ENCODE results near the gene L1CAM. TPM values are rescaled to one million over a fixed set of nuclear protein-coding genes. Genes with fewer than 3 reads are reported as not detected.

The L1CAM gene
- total RNA-seq, 3 donors from 2014 or later: 0.29 to 1.8 (median 0.66) TPM

GRCh38 chrX:153887385-153887784 lies 1.4 kb upstream of the L1CAM start:
- no peak overlapping the region for H3K27ac ChIP-seq
- no peak for TF ChIP-seq CTCF (IDR thresholded peaks at IDR 0.05)
- no peak for TF ChIP-seq POLR2A (IDR thresholded peaks at IDR 0.05)
- no peak for TF ChIP-seq POLR2AphosphoS5 (IDR thresholded peaks at IDR 0.05)
- peaks cover 6 to 65% of the 10 kb centered on the region in 2 donors for H3K27me3 ChIP-seq
- no peak for DNase-seq (ENCODE audit: low spot score in 2 of 2)
- intact Hi-C loops (cut with DNase I; ENCODE audit: low total_unique reads): no loop called here
- no peaks in the 10 kb centered on the region for H3K4me1 ChIP-seq
- H3K4me3 ChIP-seq: no peak overlapping the region
- no peaks in the 10 kb centered on the region for H3K9me3 ChIP-seq
- H3K36me3 ChIP-seq: no peaks in the 10 kb centered on the region

GRCh38 chrX:153886915-153887314 lies 942 bp upstream of the L1CAM start:
- no peaks in the 10 kb centered on the region for H3K36me3 ChIP-seq
- no peak overlapping the region for H3K4me3 ChIP-seq
- H3K27ac ChIP-seq: no peak overlapping the region
- no peaks in the 10 kb centered on the region for H3K9me3 ChIP-seq
- TF ChIP-seq CTCF (IDR thresholded peaks at IDR 0.05) (no peak), POLR2A (IDR thresholded peaks at IDR 0.05) (no peak), POLR2AphosphoS5 (IDR thresholded peaks at IDR 0.05) (no peak)
- intact Hi-C loops (cut with DNase I; ENCODE audit: low total_unique reads): no loop called here
- peaks cover 6 to 65% of the 10 kb centered on the region in 2 donors for H3K27me3 ChIP-seq
- no peak for DNase-seq (ENCODE audit: low spot score in 2 of 2)
- no peaks in the 10 kb centered on the region for H3K4me1 ChIP-seq

- Histone ChIP-seq H3K4me3 (peak overlapping the region in 1 of 3 donors; percentile 54), H3K27ac (no peak overlapping the region)
Observed at GRCh38 chrX:153885208-153885787, 675 bp downstream of the L1CAM start.

GRCh38 chrX:153884590-153884989 lies 1.4 kb downstream of the L1CAM start:
- Histone ChIP-seq H3K4me1 (no peaks in the 10 kb centered on the region), H3K9me3 (no peaks in the 10 kb centered on the region), H3K27ac (no peak overlapping the region), H3K27me3 (peaks cover 6 to 87% of the 10 kb centered on the region in 2 donors), H3K36me3 (no peaks in the 10 kb centered on the region), H3K4me3 (no peak overlapping the region)
- DNase-seq (ENCODE audit: low spot score in 2 of 2): no peak
- intact Hi-C loops (cut with DNase I; ENCODE audit: low total_unique reads): no loop called here
- TF ChIP-seq POLR2AphosphoS5 (IDR thresholded peaks at IDR 0.05): no peak
- TF ChIP-seq CTCF (IDR thresholded peaks at IDR 0.05): no peak
- no peak for TF ChIP-seq POLR2A (IDR thresholded peaks at IDR 0.05)

More at GRCh38 chrX:153885208-153885787, 675 bp downstream of the L1CAM start:
- Histone ChIP-seq H3K9me3 (no peaks in the 10 kb centered on the region), H3K27me3 (peaks cover 6 to 80% of the 10 kb centered on the region in 2 donors), H3K36me3 (no peaks in the 10 kb centered on the region), H3K4me1 (no peaks in the 10 kb centered on the region)
- DNase-seq (ENCODE audit: low spot score in 2 of 2): no peak
- no peak for TF ChIP-seq POLR2A (IDR thresholded peaks at IDR 0.05)
- TF ChIP-seq POLR2AphosphoS5 (IDR thresholded peaks at IDR 0.05): no peak
- TF ChIP-seq CTCF (IDR thresholded peaks at IDR 0.05): no peak
- intact Hi-C loops (cut with DNase I; ENCODE audit: low total_unique reads): no loop called here

GRCh38 chrX:153884136-153884535 lies 1.8 kb downstream of the L1CAM start:
- H3K27ac ChIP-seq: no peak overlapping the region
- intact Hi-C loops (cut with DNase I; ENCODE audit: low total_unique reads): no loop called here

More at GRCh38 chrX:153884136-153884535, 1.8 kb downstream of the L1CAM start:
- Histone ChIP-seq H3K4me3 (no peak overlapping the region), H3K9me3 (no peaks in the 10 kb centered on the region), H3K27me3 (peaks cover 6 to 91% of the 10 kb centered on the region in 2 donors), H3K36me3 (no peaks in the 10 kb centered on the region), H3K4me1 (no peaks in the 10 kb centered on the region)
- no peak for TF ChIP-seq CTCF (IDR thresholded peaks at IDR 0.05)
- no peak for TF ChIP-seq POLR2A (IDR thresholded peaks at IDR 0.05)
- TF ChIP-seq POLR2AphosphoS5 (IDR thresholded peaks at IDR 0.05): no peak
- no peak for DNase-seq (ENCODE audit: low spot score in 2 of 2)
